HG03095 (cell line): ENCODE measurements around the gene ERMARD.
"Not testable (repeated sequence)": the region's sequence is repeated elsewhere in the genome, so short reads cannot be mapped to it uniquely, and the experiment has no call there.

Experiments used
- ATAC-seq: cut with Tn5 transposase; IDR thresholded peaks from one replicate; pipeline ENCODE4 v1.9.1; 2021; ENCODE audit warnings: moderate library complexity; ENCODE audit not compliant: unreplicated experiment

Gene ERMARD

GRCh38 chr6:169738204-169738975, 13.0 kb upstream of the ERMARD start:
- no peak for ATAC-seq

- ATAC-seq: no peak
Observed at GRCh38 chr6:169738976-169739529, 12.4 kb upstream of the ERMARD start.

- ATAC-seq: no peak
Observed at GRCh38 chr6:169741344-169741743, 10.1 kb upstream of the ERMARD start.

GRCh38 chr6:169745405-169745804, 6.0 kb upstream of the ERMARD start:
- ATAC-seq: no peak

GRCh38 chr6:169746556-169746955, 4.9 kb upstream of the ERMARD start:
- no peak for ATAC-seq

GRCh38 chr6:169752074-169752623, 727 bp downstream of the ERMARD start:
- no peak for ATAC-seq

GRCh38 chr6:169755162-169755561, 3.7 kb downstream of the ERMARD start:
- ATAC-seq: no peak

GRCh38 chr6:169763308-169763707, 11.9 kb downstream of the ERMARD start:
- no peak for ATAC-seq

- no peak for ATAC-seq
Observed at GRCh38 chr6:169763881-169764280, 12.5 kb downstream of the ERMARD start.

GRCh38 chr6:169765789-169766188, 14.4 kb downstream of the ERMARD start:
- ATAC-seq: not testable (repeated sequence)

- ATAC-seq: no peak
Observed at GRCh38 chr6:169766232-169766631, 14.8 kb downstream of the ERMARD start.

GRCh38 chr6:169766921-169767736, 15.7 kb downstream of the ERMARD start:
- no peak for ATAC-seq

- no peak for ATAC-seq
Observed at GRCh38 chr6:169774347-169774746, 22.9 kb downstream of the ERMARD start.

- no peak for ATAC-seq
Observed at GRCh38 chr6:169775321-169775720, 23.9 kb downstream of the ERMARD start.

GRCh38 chr6:169776379-169776778, 25.0 kb downstream of the ERMARD start:
- no peak for ATAC-seq

GRCh38 chr6:169777896-169778295, 26.5 kb downstream of the ERMARD start:
- ATAC-seq: no peak

GRCh38 chr6:169778646-169779045, 27.2 kb downstream of the ERMARD start:
- ATAC-seq: no peak

GRCh38 chr6:169779092-169779815, 27.8 kb downstream of the ERMARD start:
- ATAC-seq: no peak

GRCh38 chr6:169779896-169780295, 28.5 kb downstream of the ERMARD start:
- no peak for ATAC-seq

- no peak for ATAC-seq
Observed at GRCh38 chr6:169780571-169781091, 29.2 kb downstream of the ERMARD start.

GRCh38 chr6:169782966-169783365, 31.5 kb downstream of the ERMARD start:
- no peak for ATAC-seq
